ENCODE data around the gene ARHGEF37. TPM values are rescaled to one million over a fixed set of nuclear protein-coding genes. Genes with fewer than 3 reads are reported as not detected.
"Not testable (repeated sequence)": the region's sequence is repeated elsewhere in the genome, so short reads cannot be mapped to it uniquely, and the experiment has no call there.

ARHGEF37 gene
- total RNA-seq, 2 donors from 2014 or later = 14.1 to 17.3 TPM

GRCh38 chr5:149654231-149654630 is 72.9 kb downstream of the ARHGEF37 start:
- no peak for ATAC-seq
- intact Hi-C loops (cut with DNase I) = loop anchor here in 1 of 2 donors (10.0 kb wide), 1 partner anchor 71 kb away; no protein-coding TSS in a partner anchor
- no peak for DNase-seq

GRCh38 chr5:149654883-149655505 is 73.7 kb downstream of the ARHGEF37 start:
- DNase-seq (no peak), ATAC-seq (no peak)
- intact Hi-C loops (cut with DNase I) = loop anchor here (5.0 to 10.0 kb wide), 4 partner anchors 70 to 172 kb away; partner anchors contain the start of gene PPARGC1B (in 1 of the 2)

DNA sequence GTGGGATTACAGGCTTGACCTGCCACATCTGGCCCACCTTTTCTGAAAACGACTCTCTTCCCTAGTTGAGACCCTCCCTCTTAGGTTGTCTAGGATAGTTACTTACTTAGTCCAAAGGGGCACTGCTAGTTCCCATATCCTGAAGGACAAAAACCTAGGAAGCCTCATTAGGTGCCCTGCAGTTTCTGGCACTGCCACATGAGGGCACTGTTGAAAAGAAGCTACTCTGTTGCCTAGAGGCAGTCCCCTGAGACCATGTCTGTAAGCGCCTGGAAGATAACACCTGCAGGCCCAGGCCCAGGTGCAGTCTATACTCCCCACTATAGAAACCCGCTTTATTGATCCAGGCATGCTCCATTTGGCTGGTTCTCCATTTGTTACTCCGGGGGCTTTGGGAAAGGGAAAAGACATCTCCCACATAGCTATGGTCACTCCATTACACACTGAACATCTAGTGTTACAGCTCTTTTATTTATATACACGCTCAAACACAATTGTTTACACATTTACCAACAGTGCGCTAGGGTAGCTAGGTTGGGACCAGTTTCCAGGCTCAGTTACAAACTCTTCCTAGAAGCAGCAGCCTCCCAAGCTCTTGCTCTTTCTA is 75.4 kb downstream of the ARHGEF37 start:
- peak in 1 of 2 donors; percentile 46 for ATAC-seq
- no peak for DNase-seq
- intact Hi-C loops (cut with DNase I) = loop anchor here (5.0 to 10.0 kb wide), 4 partner anchors 68 to 171 kb away; partner anchors contain the start of gene PPARGC1B (in 1 of the 2)

- ATAC-seq = no peak
Measured at GRCh38 chr5:149657324-149657723, 76.0 kb downstream of the ARHGEF37 start.

DNA sequence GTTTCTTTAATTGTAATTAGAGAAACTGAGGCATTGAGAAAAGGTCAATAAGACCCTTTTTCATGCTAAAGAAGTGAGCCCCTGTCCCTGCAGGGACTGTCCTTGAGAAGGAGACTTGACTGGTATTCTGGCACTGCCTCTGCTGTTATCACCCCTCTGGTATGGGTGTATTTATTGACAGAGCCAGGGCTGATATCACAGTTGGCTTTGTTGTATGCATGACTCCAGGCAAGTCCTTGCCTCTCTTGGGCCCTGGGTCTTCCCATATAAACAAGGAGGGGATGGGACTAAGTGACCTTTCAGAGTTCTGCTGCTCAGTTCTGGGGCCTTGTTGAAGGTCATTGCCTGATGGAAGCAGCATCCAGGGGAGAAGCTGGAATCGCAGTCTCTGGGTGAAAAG is 77.0 kb downstream of the ARHGEF37 start:
- no peak for DNase-seq
- ATAC-seq = peak; percentile 81 to 89
- intact Hi-C loops (cut with DNase I) = loop anchor here (5.0 to 10.0 kb wide), 4 partner anchors 67 to 169 kb away; partner anchors contain the start of gene PPARGC1B (in 1 of the 2)

More at GRCh38 chr5:149657324-149657723, 76.0 kb downstream of the ARHGEF37 start:
- intact Hi-C loops (cut with DNase I) = loop anchor here (5.0 to 10.0 kb wide), 4 partner anchors 67 to 170 kb away; partner anchors contain the start of gene PPARGC1B (in 1 of the 2)
- DNase-seq = no peak

- DNase-seq = no peak
- no peak for ATAC-seq
- intact Hi-C loops (cut with DNase I) = no loop called here
Measured at GRCh38 chr5:149664083-149664482, 82.8 kb downstream of the ARHGEF37 start.

GRCh38 chr5:149664666-149665415 is 83.5 kb downstream of the ARHGEF37 start:
- DNase-seq (no peak), ATAC-seq (no peak)
- intact Hi-C loops (cut with DNase I) = no loop called here

DNA sequence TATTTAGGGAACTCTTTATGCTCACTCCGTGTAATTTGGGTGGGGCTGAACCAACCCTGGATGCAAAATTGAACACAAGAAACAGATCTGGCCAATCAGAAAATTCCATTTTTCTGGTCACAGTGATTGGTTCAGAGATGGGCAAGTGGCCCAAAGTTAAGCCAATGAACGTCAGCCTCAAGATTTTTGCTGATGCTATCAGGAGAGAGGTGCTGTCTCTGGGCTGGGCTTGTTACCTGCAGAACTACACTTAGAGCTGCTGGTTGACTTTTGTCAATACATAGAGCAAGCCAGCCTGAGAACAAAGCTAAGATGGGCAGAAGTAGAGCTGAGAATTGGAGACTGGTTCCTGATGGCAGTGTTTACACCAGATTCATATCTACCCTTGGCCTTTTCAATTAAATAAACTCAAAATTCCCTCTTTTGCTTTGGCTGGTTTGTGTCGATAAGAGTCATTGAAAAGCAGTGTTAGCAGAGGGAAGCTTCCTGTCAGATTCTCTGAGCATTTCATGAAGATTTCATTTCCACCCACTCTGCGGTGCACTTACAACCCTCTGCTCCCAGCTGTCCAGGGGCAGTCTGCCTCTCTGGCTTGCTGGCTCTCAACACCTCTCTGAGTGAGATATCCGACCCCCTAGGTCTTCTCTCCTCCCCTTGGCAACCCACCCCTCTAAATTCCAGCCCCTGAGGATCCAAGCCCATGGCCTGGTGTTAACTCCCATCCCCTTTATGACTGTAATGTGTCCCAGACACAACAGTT is 84.3 kb downstream of the ARHGEF37 start:
- intact Hi-C loops (cut with DNase I) = no loop called here
- ATAC-seq (peak in 1 of 2 donors; percentile 20), DNase-seq (no peak)

- intact Hi-C loops (cut with DNase I) = no loop called here
- DNase-seq (peak; percentile 44), ATAC-seq (peak; percentile 55 to 92)
Measured at GRCh38 chr5:149666212-149666852, 85.0 kb downstream of the ARHGEF37 start.

DNA sequence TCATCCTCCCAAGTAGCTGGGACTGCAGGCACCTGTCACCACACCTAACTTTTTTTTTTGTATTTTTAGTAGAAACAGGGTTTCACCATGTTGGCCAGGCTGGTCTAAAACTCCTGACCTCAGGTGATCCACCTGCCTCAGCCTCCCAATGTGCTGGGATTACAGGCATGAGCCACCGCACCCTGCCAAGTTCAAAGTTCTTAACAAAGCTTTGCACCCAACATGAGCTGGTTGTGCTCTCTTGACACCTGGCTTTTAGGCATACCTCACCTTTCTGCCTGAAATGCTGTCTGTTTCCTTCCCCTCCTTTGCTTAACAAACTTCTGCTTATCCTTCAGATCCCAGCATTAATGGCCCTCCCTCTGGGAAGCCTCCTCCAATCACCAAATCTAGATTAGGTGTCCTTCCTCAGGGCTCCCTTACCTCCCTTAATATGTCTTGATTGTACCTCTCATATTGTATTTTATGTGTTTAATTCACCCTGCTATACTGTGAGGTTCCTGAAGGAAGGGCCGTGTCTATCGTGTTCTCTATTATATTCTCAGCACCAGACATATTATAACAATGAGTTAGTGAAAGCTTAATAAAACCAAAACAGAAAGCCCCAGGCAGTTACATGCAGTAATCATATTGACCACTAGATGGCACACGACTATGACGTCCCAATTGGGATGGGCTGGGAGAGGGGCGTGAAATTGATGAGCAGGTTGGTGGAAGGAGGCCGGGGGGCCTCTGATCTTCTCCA is 86.0 kb downstream of the ARHGEF37 start:
- peak; percentile 50 to 56 for ATAC-seq
- intact Hi-C loops (cut with DNase I) = no loop called here
- DNase-seq = no peak

DNA sequence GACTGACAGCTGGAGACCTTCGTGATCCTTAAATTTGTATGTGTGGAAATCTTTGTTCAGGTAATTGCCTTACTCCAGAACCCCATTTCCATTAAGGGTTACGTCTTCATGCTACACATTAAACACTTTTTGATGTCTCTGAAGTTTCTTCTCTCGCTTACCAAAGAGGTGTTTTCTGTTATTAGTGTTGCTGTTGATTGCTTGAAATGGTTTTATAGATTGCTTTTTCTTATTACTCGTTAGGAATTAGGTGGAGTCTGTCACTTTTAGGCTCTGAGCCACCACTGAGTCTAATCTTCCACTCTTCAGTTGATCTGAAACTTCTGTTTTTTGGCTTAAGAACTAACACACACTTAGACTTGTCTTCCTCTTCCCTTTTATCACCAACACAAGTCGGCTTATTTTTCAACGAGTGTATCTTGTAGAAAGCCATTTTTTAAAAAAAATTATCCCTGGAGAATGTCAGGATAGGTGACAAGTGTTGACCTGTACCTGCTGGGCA is 86.6 kb downstream of the ARHGEF37 start:
- DNase-seq (no peak), ATAC-seq (no peak)
- intact Hi-C loops (cut with DNase I) = no loop called here

GRCh38 chr5:149669273-149669672 is 88.0 kb downstream of the ARHGEF37 start:
- ATAC-seq; intact Hi-C loops (cut with DNase I); DNase-seq: not testable (repeated sequence)

- ATAC-seq (no peak), DNase-seq (no peak)
- intact Hi-C loops (cut with DNase I) = no loop called here
Measured at GRCh38 chr5:149671544-149671943, 90.2 kb downstream of the ARHGEF37 start.

GRCh38 chr5:149672701-149673476 is 91.6 kb downstream of the ARHGEF37 start:
- DNase-seq = no peak
- intact Hi-C loops (cut with DNase I) = no loop called here
- ATAC-seq = no peak

DNA sequence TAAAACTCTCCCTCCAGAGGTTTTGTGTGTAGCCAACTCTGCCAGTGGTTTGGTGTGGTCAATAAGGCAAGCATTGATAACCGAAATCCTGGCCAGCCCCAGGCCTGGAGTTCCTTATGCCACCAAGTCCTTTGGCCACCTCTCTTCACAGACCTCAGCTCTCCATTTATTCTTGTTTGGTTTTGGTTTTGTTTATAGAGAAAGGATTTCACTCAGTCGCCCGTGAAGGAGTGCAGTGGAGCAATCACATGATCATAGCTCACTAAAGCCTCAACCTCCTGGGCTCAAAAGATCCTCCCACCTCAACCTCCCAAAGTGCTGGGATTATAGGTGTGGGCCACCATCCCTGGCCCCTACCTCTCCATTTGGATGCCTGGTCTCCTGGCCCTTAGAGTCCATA is 93.4 kb downstream of the ARHGEF37 start:
- DNase-seq = no peak
- intact Hi-C loops (cut with DNase I) = no loop called here

GRCh38 chr5:149675610-149676201 is 94.4 kb downstream of the ARHGEF37 start:
- peak; percentile 47 to 52 for ATAC-seq
- intact Hi-C loops (cut with DNase I) = no loop called here
- DNase-seq = peak; percentile 35

More for the DNA sequence above, 93.4 kb downstream of the ARHGEF37 start:
- ATAC-seq = no peak

Data from left cardiac atrium (tissue), 4 donors.